ENCODE data around the gene ITFG1.

- TF ChIP-seq CTCF (IDR thresholded peaks at IDR 0.05) (no peak), POLR2A (IDR thresholded peaks at IDR 0.05) (no peak)
Observed at GRCh38 chr16:47309581-47310312, 151.1 kb downstream of the ITFG1 start.

Measured in lower leg skin (tissue), 3 donors.